NK-92 (cell line): ENCODE results near the gene CD177.
"Not testable (repeated sequence)": the region's sequence is repeated elsewhere in the genome, so short reads cannot be mapped to it uniquely, and the experiment has no call there.

Experiments
- DNase-seq: peaks from one replicate; lab custom pipeline; 2025; ENCODE audit not compliant: unreplicated experiment; lab: John Stamatoyannopoulos, UW

CD177 gene, protein sequence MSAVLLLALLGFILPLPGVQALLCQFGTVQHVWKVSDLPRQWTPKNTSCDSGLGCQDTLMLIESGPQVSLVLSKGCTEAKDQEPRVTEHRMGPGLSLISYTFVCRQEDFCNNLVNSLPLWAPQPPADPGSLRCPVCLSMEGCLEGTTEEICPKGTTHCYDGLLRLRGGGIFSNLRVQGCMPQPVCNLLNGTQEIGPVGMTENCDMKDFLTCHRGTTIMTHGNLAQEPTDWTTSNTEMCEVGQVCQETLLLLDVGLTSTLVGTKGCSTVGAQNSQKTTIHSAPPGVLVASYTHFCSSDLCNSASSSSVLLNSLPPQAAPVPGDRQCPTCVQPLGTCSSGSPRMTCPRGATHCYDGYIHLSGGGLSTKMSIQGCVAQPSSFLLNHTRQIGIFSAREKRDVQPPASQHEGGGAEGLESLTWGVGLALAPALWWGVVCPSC

GRCh38 chr19:43353606-43354304, at the start of gene CD177:
Gene CD177 (plus strand): TSS chr19:43353686. CDS start chr19:43353715, 29 bp downstream.
- no peak for DNase-seq

GRCh38 chr19:43305642-43306041, 47.8 kb upstream of the CD177 start:
- no peak for DNase-seq

GRCh38 chr19:43306097-43306496, 47.4 kb upstream of the CD177 start:
- DNase-seq: no peak

- DNase-seq: no peak
Observed at GRCh38 chr19:43308244-43308815, 45.2 kb upstream of the CD177 start.

DNA sequence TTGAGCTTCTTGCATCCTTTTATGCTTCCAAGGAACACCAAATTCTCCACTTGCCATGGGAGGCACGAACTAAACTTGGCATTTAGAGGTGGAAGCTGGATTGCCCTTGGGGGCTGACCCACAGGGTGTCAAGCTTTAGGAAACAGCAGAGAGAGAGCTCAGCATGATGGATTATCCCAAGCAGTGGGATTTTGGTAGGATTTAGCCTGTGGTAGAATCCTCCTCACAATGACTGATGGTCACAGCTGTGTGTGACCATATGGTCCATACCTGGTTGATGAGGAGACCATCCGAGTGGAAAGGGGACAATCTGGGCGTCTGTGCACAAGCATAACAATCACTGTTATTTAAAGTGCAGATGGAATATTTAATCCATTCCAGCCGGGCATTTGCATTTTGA, 44.0 kb upstream of the CD177 start:
- no peak for DNase-seq

DNA sequence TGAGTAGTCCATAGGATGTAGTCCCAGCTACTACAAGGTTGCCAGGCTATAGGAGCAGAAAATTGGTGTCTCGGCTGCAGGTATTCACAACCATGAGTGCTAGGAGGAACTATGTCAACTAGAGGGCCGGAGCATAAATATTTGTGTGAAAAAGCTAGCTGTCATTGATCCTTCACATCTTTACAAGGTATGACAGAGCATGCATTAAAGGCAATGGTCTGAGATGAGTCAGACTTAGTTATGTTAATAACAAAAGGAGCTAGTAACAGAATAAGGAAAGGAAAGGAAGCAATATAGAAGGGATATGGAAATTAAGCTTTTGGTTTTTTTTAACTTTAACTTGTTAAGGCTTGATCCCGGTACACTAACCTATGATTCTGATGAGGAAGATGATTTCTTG, 43.3 kb upstream of the CD177 start:
- DNase-seq: no peak

DNA sequence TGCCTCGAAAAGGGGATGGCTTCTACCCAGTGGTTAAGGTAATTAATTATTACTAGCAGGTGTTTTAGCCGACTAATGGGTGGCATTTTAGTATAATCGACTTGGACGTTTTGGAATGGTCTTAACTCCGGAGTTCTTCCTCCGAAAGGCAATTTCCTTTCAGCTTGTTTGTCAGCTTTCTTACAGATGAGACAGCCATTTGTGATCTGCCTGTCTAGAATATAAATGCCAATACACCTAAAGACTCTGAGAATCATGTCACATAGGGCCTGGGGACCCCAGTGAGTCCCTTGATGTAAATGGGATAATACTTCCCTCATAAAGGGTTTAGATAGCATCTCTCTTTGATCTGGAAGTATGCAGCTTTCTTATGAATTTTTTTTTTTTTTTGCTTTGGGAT, 42.2 kb upstream of the CD177 start:
- no peak for DNase-seq

- no peak for DNase-seq
Observed at GRCh38 chr19:43311706-43312105, 41.8 kb upstream of the CD177 start.

- no peak for DNase-seq
Observed at GRCh38 chr19:43313711-43314495, 39.6 kb upstream of the CD177 start.

GRCh38 chr19:43315851-43316250, 37.6 kb upstream of the CD177 start:
- DNase-seq: no peak

DNA sequence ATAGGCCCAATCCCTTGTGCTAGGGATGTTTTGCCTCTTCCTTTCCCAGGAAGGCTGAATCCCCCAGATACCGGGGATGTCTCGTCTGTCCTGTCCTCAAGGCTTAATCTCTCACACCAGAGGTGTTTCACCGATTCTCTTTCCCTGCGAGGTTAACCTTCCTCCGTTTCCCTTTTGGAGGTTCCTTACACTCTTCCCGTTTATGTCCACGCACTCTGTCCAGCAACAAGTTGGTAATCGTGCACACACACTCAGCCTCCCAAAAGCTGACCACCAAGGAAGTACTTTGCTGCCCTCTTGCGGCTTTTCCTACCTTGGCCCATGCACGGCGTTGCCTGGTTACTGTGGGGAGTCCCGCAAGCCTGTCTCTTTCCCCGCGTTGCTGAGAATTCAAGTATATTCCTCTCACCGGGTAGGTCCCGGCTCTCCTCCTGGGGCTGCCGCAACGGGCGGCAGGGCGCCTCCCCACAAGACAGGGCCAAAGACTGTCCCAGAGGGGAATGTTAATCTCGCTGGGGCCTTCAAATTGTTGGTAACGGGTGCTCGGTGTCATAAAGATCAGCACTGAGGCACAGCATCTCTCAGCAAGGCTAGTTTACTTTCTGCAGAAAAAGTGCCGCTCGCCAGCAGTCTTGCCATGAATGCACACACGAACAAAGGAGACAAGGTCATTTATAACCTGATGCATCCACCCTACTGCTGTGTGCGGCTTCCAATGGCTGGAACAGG, 36.7 kb upstream of the CD177 start:
- DNase-seq: no peak

DNA sequence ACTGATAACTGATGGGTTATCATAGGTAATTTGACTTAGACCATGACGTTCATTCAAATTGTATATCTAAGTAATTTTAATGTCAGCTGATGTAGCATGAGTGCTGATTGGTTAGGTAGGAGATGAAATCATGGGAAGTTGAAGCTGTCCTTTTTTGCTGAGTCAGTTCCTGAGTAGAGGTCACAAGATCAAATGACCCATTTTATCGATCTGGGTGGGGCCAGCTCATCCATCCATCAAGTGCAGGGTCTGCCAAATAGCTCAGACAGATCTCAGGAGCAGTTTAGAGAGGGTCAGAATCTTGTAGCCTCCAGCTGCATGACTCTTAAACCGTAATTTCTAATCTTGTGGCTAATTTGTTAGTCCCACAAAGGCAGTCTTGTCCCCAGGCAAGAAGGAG, 35.3 kb upstream of the CD177 start:
- no peak for DNase-seq

DNA sequence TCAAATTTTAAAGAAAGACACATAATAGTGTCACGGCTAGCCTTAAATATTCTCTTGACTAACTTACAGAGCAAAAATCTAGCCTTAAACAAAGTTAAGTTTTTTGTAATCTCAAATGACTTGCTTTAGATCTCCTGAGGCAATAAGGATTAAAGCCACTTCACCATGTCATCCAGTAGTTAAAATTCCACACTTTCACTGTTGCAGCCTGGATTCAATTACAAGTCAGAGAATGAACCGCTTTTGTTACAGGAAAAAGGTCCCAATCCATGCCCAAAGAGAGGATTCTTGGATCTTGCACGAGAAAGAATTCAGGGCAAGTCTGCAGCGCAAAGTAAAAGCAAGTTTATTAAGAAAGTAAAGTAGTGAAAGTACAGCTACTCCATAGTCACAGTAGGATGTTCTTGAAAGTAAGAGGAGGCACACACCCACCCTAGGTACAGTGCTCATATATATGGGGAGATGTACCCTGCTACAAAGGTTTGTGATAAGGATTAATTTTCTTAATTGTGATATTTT, 34.6 kb upstream of the CD177 start:
- DNase-seq: no peak

DNA sequence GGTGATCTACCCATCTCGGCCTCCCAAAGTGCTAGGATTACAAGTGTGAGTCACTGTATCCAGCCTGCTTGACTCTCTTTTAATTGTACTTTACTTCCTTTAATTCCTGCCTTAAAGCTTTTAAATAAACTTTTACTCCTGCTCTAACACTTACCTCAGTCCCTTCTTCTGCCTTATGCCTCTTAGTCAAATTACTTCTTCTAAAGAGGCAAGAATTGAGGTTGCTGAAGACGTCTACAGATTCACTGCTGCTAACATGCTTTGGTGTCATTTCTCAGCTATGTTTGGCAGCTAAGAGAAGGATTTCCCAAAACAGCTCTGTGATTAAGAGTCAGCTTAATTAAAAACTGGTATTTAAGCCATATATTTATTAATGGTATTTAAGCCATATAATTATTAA, 32.9 kb upstream of the CD177 start:
- DNase-seq: no peak

DNA sequence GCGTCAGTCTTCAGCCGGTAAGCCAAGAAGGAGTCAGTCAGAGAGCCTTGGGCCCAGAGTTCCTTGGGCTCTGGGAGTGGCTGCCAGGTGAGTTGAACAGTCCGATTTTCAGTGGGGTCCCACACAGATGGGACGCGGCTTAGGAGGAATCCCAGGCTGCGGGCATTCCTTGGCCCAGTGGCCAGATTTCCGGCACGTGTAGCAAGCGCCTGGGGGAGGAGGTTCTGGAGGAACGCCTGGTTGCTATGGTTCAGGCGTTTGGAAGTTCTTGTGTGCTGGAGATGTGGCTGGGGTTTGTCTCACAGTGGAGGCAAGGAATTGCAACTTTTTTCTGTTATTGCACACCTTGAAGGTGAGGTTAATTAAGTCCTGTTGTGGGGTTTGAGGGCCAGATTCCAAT, 26.7 kb upstream of the CD177 start:
- DNase-seq: not testable (repeated sequence)

GRCh38 chr19:43328561-43328960, 24.9 kb upstream of the CD177 start:
- DNase-seq: not testable (repeated sequence)

GRCh38 chr19:43329049-43329448, 24.4 kb upstream of the CD177 start:
- DNase-seq: not testable (repeated sequence)

DNA sequence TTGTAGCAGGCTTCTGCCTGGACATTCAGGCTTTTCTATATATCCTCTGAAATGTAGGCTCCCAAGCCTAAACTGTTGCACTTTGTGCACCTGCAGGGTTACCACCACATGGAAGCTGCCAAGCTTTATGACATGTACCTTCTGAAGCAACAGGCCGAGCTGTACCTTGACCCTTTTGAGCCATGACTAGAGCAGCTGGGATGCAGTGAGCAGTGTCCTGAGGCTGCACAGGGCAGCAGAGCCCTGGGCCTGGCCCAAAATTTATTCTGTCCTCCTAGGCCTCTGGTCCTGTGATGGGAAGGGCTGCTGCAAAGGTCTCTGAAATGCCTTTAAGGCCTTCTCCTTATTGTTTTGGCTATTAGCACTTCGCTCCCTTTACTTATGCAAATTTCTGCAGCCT, 23.5 kb upstream of the CD177 start:
- DNase-seq: no peak

DNA sequence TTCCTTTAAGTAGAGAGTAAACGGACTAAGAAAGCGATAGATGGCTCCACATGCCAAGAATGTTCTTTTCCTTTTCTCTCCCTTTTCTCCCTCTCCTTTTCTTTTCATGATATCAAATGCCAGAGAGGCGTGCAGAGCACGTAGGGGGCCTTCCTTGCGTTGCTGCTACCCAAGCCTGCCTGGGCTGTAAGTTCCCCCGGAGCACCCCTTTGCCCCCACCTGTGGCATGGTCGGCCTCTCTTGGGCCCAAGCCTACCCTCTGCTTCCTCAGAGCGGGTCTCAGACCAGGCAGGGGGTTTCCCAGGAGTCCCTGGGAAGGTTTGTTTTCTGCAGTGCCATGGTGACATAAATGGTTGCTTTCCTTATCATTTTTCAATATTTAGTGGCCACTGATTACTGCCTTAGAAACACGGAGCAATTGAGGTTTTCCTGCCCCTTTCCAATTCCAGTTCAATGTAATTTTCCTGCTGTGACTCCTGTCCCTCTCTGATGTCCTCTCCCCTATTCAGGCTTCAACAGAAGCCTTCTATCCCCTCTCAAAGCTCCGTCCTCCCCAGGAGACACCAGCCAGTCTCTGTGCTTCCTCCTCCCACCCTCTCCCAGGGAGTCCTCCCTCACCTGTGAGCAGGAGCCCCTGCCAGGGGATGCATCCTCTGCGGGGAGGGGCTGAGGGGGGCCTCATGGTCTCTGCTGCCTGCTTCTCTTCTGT, 22.6 kb upstream of the CD177 start:
- DNase-seq: no peak
